A673 (cell line): ENCODE measurements around the gene TOPAZ1. TPM values are rescaled to one million over a fixed set of nuclear protein-coding genes. Genes with fewer than 3 reads are reported as not detected.

ENCODE experiments used
- BruUV-seq: library from RNA; stranded (reverse); fragments of 400-500 nt; replicated peaks from 2 replicates; lab custom pipeline; 2021; lab: Mats Ljungman, UMichigan
- CTCF ChIA-PET: fragments of 300-600 bp; sonication (Branson Sonifier 250); formaldehyde crosslinking; loops from one replicate; lab custom pipeline; 2022; ENCODE audit warnings: antibody characterized with exemption; lab: Charles Lee
- POLR2A ChIA-PET: fragments of 300-600 bp; sonication (Branson Sonifier 250); formaldehyde crosslinking; loops from one replicate; lab custom pipeline; 2022; ENCODE audit warnings: antibody characterized with exemption; ENCODE audit not compliant: low non-redundant PET; lab: Charles Lee
- DNase-seq: peaks from one replicate; pipeline ENCODE4 v3.0.0-alpha.2; 2015; ENCODE audit warnings: low spot score
- H3K27ac ChIP-seq: fragments of 200-600 bp; sonication (generic); 2 replicates; pipeline ENCODE4 v1.5.1; 2016; ENCODE audit warnings: mixed run types, low read depth, mild to moderate bottlenecking, mixed read lengths, antibody characterized with exemption, low read length; ENCODE audit not compliant: poor library complexity, severe bottlenecking
- H3K27me3 ChIP-seq: fragments of 200-600 bp; sonication (generic); replicated peaks from 2 replicates; pipeline ENCODE4 v1.6.1; 2017; ENCODE audit warnings: mixed run types, low read depth, mild to moderate bottlenecking, mixed read lengths, antibody characterized with exemption, low read length; ENCODE audit not compliant: insufficient read depth, poor library complexity
- H3K36me3 ChIP-seq: fragments of 200-600 bp; sonication (generic); 2 replicates; pipeline ENCODE4 v1.6.1; 2016; ENCODE audit warnings: mixed run types, mild to moderate bottlenecking, mixed read lengths, antibody characterized with exemption, low read length; ENCODE audit not compliant: insufficient read depth, poor library complexity, severe bottlenecking
- H3K4me1 ChIP-seq: fragments of 200-600 bp; sonication (generic); 2 replicates; pipeline ENCODE4 v1.6.1; 2017; ENCODE audit warnings: mixed run types, mild to moderate bottlenecking, mixed read lengths, antibody characterized with exemption, low read length; ENCODE audit not compliant: insufficient read depth, poor library complexity, severe bottlenecking
- H3K4me3 ChIP-seq: fragments of 200-600 bp; sonication (generic); 2 replicates; pipeline ENCODE4 v1.5.1; 2016; ENCODE audit warnings: low read depth, mixed run types, mild to moderate bottlenecking, mixed read lengths, low read length; ENCODE audit not compliant: poor library complexity, severe bottlenecking
- H3K9me3 ChIP-seq: fragments of 200-600 bp; sonication (generic); 2 replicates; pipeline ENCODE4 v1.6.1; 2016; ENCODE audit warnings: mixed run types, low read depth, mild to moderate bottlenecking, mixed read lengths, antibody characterized with exemption, low read length; ENCODE audit not compliant: poor library complexity, severe bottlenecking
- CTCF ChIP-seq: fragments of 300-800, 200-600 bp; sonication (generic); conservative IDR thresholded peaks from 2 replicates; pipeline ENCODE4 v1.5.1; 2017; ENCODE audit warnings: low read depth, mild to moderate bottlenecking, antibody characterized with exemption, low read length, moderate library complexity, mixed read lengths
- EZH2 ChIP-seq: fragments of 200-600 bp; sonication (generic); IDR thresholded peaks from 2 replicates; pipeline ENCODE4 v1.6.1; 2017; ENCODE audit warnings: borderline replicate concordance, low read depth, mild to moderate bottlenecking, mixed read lengths, antibody characterized with exemption, low read length; ENCODE audit not compliant: poor library complexity, severe bottlenecking
- intact Hi-C: fragments of 100-400 bp; cut with micrococcal nuclease; formaldehyde crosslinking; loops from one replicate; pipeline ENCODE4 v1.10.0; 2022; ENCODE audit not compliant: unreplicated experiment
- total RNA-seq: library from RNA; stranded (reverse); gene quantifications from 2 replicates; pipeline ENCODE4 v1.2.3, GENCODE V29; 2021

Gene TOPAZ1
- total RNA-seq, 1 experiment from 2014 or later: not detected

DNA sequence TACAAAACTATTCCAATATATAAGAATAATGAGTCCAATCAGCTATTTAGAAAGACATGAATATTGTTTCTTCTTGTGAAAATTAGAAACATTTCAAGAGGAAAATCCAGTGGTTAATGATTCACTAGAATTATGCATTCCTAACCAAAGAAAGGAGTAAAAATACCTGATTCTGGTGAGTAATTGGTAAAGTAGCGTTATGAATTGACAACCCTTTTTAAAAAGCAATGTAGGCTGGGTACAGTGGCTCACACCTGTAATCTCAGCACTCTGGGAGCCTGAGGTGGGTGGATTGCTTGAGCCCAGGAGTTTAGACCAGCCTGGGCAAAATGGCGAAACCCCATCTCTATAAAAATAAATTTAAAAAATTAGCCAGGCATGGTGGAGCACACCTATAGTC is 43.3 kb downstream of the TOPAZ1 start:
- ChIA-PET POLR2A (no interaction called here), CTCF (no interaction called here)
- intact Hi-C loops: no loop called here
- Histone ChIP-seq H3K27ac (no peak overlapping the region), H3K9me3 (no peaks in the 10 kb centered on the region), H3K4me3 (no peak overlapping the region), H3K36me3 (no peaks in the 10 kb centered on the region), H3K4me1 (no peaks in the 10 kb centered on the region), H3K27me3 (no peaks in the 10 kb centered on the region)
- DNase-seq: no peak
- TF ChIP-seq CTCF: no peak
- no peak for TF ChIP-seq EZH2
- BruUV-seq: no TSS peak

- CTCF ChIA-PET: no interaction called here
Measured at GRCh38 chr3:44289882-44290462, 48.3 kb downstream of the TOPAZ1 start.

DNA sequence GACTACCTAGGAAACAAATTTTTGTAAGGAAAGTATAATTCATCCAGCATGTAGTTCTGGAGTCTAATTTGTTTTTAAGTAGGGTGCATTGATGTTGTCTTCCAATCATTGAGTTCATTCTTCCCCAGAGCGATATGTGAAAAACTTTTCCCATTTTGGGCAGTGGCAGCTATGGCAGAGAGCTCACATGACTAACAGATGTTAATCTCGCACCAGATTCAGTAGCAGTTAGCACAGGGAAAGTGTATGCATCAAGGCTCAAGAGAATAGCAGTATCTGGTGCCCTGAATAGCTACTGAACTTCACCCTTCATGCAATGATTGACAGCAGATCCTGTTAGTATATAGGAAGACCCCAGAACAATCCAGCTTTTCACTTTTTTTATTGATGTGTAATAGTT is 50.6 kb downstream of the TOPAZ1 start:
- ChIA-PET POLR2A (no interaction called here), CTCF (no interaction called here)
- H3K27ac ChIP-seq: no peak overlapping the region
- TF ChIP-seq EZH2 (no peak), CTCF (no peak)
- BruUV-seq: no TSS peak
- no peaks in the 10 kb centered on the region for H3K36me3 ChIP-seq
- intact Hi-C loops: no loop called here
- no peak for DNase-seq
- H3K9me3 ChIP-seq: no peaks in the 10 kb centered on the region
- no peak overlapping the region for H3K4me3 ChIP-seq
- no peaks in the 10 kb centered on the region for H3K4me1 ChIP-seq
- no peaks in the 10 kb centered on the region for H3K27me3 ChIP-seq

More at GRCh38 chr3:44289882-44290462, 48.3 kb downstream of the TOPAZ1 start:
- peak; percentile 14 for DNase-seq
- TF ChIP-seq EZH2 (no peak), CTCF (no peak)
- Histone ChIP-seq H3K27ac (no peak overlapping the region), H3K27me3 (no peaks in the 10 kb centered on the region), H3K36me3 (no peaks in the 10 kb centered on the region), H3K9me3 (no peaks in the 10 kb centered on the region), H3K4me3 (no peak overlapping the region), H3K4me1 (no peaks in the 10 kb centered on the region)
- intact Hi-C loops: no loop called here
- POLR2A ChIA-PET: no interaction called here
- BruUV-seq: no TSS peak
